GM19099 (cell line): Measurements from ENCODE around the gene IFIH1.

ENCODE experiments used
- POLR2A ChIP-seq: IDR thresholded peaks from 3 replicates; pipeline ENCODE4 v1.6.1; 2011; ENCODE audit warnings: low read depth; ENCODE audit not compliant: insufficient read length; ENCODE audit errors: extremely low read depth

Gene IFIH1

GRCh38 chr2:162320864-162321517, 2.5 kb upstream of the IFIH1 start:
- TF ChIP-seq POLR2A = no peak

DNA sequence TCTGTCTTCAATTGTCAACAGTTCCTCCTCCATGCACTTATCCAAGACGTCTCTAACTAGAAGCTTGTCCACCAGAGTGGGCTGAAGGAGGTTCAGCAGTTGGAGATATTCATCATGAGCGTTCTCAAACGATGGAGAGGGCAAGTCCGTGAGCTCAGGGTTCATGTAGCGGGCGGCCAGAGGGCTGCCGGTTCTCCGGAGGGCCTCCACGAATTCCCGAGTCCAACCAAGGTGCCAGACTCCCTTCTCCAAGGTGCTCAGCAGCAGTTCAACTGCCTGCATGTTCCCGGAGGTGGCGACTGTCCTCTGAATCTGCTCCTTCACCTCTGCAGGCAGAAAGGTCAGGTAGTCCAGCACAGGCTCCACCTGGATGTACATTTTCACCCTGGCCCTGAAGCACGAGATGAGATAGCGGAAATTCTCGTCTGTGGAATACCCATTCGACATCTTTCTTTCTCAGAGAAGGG, 590 bp downstream of the IFIH1 start:
- no peak for TF ChIP-seq POLR2A

GRCh38 chr2:162317058-162317742, 1.3 kb downstream of the IFIH1 start:
- no peak for TF ChIP-seq POLR2A

GRCh38 chr2:162316590-162316989, 1.9 kb downstream of the IFIH1 start:
- TF ChIP-seq POLR2A = no peak

DNA sequence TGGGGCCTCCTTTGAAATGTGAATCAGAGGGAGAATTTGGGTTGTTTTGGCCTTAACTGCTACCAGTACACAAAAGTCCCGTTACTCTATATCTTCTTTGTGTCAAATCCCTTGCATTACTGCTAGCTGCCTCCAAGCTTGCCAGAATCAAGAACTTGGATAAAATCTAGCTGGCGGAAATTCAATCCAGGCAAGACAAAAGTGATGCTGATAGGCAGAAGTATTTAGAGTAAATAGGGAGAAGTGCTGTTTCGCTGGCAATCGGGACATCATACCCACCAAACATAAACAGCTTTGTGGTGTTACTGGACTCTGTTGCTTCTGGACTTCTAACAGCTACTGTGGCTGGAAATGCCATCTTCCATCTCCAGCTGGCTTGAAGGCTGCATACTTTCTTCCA, 2.5 kb downstream of the IFIH1 start:
- TF ChIP-seq POLR2A = no peak

GRCh38 chr2:162312853-162313252, 5.6 kb downstream of the IFIH1 start:
- no peak for TF ChIP-seq POLR2A

DNA sequence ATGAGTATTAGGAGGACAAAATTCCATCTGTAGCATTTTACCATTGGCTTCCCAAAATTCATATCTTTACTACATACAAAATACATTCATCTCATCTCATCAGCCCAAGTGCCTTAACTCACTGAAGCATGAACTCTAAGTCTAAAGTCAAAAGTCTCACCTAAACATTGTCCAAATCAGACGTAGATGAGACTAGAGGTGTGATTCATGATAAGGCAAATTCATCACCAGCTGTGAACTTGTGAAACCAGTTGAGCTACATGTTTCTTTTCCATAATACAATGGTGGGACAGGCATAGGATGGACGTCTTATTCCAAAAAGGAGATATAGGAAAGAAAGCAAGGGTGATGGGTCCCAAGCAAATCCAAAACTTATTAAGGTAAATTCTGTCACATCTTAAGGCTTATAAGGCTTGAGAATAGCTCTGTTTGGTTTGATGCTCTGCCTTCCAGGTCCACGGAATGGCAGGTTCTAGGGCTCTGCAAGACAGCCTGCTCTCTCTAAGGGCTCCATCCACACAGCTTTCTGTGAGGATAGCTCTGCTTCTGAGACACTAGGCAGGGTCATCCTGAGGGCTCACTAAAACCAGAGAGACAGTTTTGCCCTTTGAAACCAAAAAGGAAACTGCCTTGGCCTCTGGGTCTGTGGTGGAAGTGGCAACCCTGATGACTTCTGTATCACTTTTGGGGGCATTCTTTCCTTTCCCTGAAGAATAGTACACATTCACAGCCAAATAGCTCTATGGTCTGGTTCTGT, 9.6 kb downstream of the IFIH1 start:
- TF ChIP-seq POLR2A = no peak

- TF ChIP-seq POLR2A = no peak
These were observed 12.6 kb downstream of the IFIH1 start for GRCh38 chr2:162305901-162306300.

GRCh38 chr2:162301877-162302276, 16.6 kb downstream of the IFIH1 start:
- TF ChIP-seq POLR2A = no peak

- no peak for TF ChIP-seq POLR2A
These were observed 17.2 kb downstream of the IFIH1 start for GRCh38 chr2:162301151-162301804.

- no peak for TF ChIP-seq POLR2A
These were observed 18.2 kb downstream of the IFIH1 start for GRCh38 chr2:162300266-162300665.

- TF ChIP-seq POLR2A = no peak
These were observed 19.7 kb downstream of the IFIH1 start for GRCh38 chr2:162298669-162299335.

GRCh38 chr2:162297925-162298552, 20.4 kb downstream of the IFIH1 start:
- no peak for TF ChIP-seq POLR2A

DNA sequence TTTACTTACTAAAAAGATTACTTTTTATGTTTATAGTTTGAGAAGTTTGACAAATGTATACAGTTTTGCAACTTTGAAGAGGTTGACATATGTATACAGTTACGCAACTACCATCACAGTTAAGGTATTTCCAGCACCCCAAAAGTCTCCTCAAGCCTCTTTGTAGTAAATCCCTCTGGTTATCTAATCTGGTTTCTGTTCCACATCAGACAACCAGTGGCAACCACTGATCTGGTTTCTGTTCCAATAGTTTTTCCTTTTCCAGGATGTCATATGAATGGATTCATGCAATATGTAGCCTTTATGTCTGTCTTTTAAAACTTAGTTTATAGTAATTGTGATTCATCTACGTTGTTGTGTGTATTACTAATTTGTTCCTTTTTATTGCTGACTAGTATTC, 23.5 kb downstream of the IFIH1 start:
- no peak for TF ChIP-seq POLR2A
